ENCODE results near the gene CCBE1.

GRCh38 chr18:59605633-59606192 is 91.5 kb downstream of the CCBE1 start:
- TF ChIP-seq, protein P1, sequence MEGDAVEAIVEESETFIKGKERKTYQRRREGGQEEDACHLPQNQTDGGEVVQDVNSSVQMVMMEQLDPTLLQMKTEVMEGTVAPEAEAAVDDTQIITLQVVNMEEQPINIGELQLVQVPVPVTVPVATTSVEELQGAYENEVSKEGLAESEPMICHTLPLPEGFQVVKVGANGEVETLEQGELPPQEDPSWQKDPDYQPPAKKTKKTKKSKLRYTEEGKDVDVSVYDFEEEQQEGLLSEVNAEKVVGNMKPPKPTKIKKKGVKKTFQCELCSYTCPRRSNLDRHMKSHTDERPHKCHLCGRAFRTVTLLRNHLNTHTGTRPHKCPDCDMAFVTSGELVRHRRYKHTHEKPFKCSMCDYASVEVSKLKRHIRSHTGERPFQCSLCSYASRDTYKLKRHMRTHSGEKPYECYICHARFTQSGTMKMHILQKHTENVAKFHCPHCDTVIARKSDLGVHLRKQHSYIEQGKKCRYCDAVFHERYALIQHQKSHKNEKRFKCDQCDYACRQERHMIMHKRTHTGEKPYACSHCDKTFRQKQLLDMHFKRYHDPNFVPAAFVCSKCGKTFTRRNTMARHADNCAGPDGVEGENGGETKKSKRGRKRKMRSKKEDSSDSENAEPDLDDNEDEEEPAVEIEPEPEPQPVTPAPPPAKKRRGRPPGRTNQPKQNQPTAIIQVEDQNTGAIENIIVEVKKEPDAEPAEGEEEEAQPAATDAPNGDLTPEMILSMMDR (IDR thresholded peaks at IDR 0.05 in 8 of 11, conservative IDR thresholded peaks at IDR 0.05 in 3 of 11): no peak
- TF ChIP-seq POLR2AphosphoS5 (IDR thresholded peaks at IDR 0.05) (no peak), POLR2A (IDR thresholded peaks at IDR 0.05) (no peak)
